Measurements from ENCODE around the gene PRPSAP2.

PRPSAP2 gene

DNA sequence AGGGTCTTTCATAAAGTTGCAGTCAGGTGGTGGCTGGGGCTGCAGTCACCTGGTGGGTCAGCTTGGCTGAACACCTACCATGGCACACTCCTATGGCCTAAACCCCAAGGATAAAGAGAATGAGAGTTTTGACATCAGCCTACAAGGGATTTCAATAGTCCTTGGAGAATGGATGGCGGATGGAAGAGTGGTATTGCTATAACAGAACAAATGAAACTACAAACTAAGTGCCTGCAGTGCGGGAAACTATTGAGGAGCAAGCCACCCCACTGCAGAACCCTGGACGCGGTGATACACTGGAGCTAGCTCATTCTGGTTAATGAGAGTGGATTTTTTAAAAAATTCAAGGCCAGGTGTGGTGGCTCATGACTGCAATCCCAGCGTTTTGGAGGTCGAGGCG, 3.0 kb upstream of the PRPSAP2 start:
- TF ChIP-seq, protein P1, sequence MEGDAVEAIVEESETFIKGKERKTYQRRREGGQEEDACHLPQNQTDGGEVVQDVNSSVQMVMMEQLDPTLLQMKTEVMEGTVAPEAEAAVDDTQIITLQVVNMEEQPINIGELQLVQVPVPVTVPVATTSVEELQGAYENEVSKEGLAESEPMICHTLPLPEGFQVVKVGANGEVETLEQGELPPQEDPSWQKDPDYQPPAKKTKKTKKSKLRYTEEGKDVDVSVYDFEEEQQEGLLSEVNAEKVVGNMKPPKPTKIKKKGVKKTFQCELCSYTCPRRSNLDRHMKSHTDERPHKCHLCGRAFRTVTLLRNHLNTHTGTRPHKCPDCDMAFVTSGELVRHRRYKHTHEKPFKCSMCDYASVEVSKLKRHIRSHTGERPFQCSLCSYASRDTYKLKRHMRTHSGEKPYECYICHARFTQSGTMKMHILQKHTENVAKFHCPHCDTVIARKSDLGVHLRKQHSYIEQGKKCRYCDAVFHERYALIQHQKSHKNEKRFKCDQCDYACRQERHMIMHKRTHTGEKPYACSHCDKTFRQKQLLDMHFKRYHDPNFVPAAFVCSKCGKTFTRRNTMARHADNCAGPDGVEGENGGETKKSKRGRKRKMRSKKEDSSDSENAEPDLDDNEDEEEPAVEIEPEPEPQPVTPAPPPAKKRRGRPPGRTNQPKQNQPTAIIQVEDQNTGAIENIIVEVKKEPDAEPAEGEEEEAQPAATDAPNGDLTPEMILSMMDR (IDR thresholded peaks at IDR 0.05; ENCODE audit: borderline replicate concordance, insufficient read depth, low read depth, low read length) = no peak
- no peak overlapping the region for H3K4me3 ChIP-seq (ENCODE audit: low read depth, low read length)

DNA sequence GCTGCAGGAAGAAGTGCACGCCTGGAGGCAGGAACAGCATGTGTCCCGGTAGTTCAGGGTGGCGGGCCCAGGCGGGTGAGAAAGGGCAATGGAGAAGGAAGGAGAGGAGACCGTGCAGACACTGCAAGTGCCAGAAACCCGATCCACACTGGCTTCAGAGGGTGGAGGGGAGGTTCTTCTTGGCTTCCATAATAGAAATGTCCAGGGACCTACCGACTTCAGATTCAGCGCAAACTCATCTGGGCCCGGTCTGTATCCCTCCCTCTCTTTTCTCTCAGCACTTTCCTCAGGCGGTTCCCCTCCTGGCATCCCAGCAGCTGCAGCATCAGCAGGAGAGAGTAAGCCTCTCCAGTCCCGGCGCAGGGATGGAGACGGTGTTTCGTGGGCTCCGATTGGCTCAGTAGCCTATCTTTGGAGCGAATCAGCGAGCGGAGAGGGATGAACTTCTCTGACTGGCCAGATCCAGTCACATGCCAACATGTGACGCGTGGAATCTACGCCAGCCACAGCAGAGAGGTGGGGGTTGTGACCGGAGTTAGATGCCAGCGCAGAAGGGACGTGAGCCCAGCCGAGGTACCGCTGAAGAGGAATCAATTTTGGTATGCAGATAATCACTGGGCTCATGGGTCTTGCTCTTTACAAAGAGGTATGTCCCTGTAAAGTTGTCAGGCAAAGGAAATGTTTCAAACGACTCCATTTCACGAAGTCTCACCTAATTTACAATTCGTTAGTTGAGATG, 1.9 kb upstream of the PRPSAP2 start:
- TF ChIP-seq, protein P1 (IDR thresholded peaks at IDR 0.05; ENCODE audit: borderline replicate concordance, insufficient read depth, low read depth, low read length) = no peak

DNA sequence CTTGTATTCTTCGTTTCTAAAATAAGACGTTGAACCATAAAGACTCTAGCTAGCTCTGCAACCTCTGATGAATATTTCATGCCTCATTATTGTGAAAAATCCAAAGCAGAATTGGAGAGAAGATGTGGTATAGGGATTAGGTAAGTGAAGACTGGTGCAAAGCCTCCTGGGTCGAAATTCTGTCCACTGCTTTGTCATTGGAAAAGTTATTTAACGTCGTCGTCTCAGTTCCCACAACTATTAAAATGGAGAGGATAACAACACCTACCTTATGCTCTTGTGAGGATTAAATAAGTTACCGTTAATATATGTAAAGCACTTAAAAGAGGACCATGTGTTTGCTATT, 1.4 kb upstream of the PRPSAP2 start:
- peak overlapping the region; percentile 61 for H3K4me3 ChIP-seq (ENCODE audit: low read depth, low read length)
- TF ChIP-seq, protein P1 (IDR thresholded peaks at IDR 0.05; ENCODE audit: borderline replicate concordance, insufficient read depth, low read depth, low read length) = no peak

More for the DNA sequence above, 1.9 kb upstream of the PRPSAP2 start:
- peak overlapping the region; percentile 61 for H3K4me3 ChIP-seq (ENCODE audit: low read depth, low read length)

DNA sequence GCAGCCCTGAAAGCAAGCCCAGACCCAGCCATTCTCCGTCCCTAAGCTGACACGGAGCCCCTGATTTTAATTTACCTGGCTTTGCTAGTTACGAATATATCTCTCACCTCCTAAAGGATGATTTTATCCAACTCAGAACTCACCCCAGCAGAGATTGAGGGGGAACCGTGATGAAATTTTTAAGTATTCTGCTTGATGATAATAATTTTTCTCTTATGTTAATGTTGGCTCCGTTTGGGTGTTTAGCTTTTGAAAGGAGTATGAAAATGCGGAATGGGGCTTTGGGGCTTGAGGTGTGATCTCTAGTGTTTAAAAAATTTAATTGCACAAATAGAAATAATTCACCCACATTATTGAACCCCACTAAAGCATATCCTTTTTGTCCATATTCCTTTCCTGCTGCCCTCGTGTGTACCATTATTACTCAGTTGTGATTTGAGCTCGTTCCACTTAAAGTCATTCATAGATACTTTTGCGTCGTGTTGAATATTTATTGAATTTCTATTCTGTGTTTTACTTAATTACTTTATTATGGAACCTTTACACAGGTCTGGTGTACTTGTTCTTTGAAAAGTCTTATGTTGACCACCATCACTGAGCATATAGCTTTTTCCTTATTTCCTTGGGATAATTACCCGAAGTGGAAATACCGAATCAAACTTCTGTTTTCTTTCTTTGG, 775 bp downstream of the PRPSAP2 start:
- H3K4me3 ChIP-seq (ENCODE audit: low read depth, low read length) = peak overlapping the region; percentile 93
- TF ChIP-seq, protein P1 (IDR thresholded peaks at IDR 0.05; ENCODE audit: borderline replicate concordance, insufficient read depth, low read depth, low read length) = no peak

DNA sequence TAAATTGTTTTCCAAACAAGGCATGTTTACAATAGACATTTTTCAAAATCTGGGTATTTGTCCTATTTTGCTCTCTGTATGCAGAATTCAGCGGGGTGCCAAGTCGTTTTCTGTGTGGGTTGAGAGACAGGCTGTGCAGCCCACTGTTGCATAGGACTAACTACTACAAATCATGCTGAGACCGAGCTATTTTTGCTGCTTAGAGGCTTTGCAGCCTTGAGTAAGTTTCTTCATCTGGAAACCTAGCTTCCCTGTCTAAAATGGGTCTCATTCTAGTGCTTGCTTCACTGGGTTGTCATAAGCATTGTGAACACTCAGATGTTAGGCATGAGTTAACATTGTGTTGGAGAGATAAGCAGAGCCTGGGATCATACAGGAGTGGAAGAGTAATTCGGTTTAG, 1.3 kb downstream of the PRPSAP2 start:
- TF ChIP-seq, protein P1 (IDR thresholded peaks at IDR 0.05; ENCODE audit: borderline replicate concordance, insufficient read depth, low read depth, low read length) = no peak
- H3K4me3 ChIP-seq (ENCODE audit: low read depth, low read length) = peak overlapping the region; percentile 93

DNA sequence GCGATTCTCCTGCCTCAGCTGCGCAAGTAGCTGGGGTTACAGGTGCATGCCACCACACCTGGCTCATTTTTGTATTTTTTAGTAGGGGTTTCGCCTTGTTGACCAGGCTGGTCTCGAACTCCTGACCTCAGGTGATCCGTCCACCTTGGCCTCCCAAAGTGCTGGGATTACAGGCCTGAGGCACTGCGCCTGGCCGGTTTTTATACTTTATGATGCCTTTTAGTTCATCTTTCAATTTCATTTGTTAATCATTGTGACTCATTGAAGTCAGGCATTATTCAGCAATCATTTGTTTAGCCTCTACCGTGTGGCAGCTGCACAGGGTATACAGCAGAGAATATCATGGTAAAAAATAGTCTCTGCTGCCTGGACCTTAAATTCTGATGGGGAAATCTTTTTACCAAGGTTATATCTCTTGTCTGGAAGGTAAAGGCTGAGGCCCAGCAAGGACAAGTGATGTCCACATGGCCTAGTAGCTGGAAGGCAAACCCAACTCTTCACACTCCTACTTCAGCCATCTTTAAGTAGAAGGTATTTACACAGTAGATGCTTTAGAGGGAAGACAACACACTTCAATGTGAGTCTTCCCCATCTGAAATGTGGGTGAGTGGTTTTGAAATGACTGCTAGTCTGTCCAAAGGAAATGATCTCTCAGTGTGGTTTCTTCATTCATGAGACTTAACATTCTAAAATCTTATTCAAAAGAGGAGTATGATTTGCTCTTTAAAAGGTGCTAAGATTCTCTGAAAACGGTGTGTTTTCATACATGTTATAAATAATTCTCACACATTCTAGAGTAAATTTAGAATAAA, 2.4 kb downstream of the PRPSAP2 start:
- H3K4me3 ChIP-seq (ENCODE audit: low read depth, low read length) = peak overlapping the region; percentile 19
- TF ChIP-seq, protein P1 (IDR thresholded peaks at IDR 0.05; ENCODE audit: borderline replicate concordance, insufficient read depth, low read depth, low read length) = no peak

Measured in GM12875 (cell line).